IMR-90 (cell line): Measurements from ENCODE around the gene ZNF691. TPM values are rescaled to one million over a fixed set of nuclear protein-coding genes. Genes with fewer than 3 reads are reported as not detected.

Experiments used
- ATAC-seq: fragments of 200-7000 bp; cut with Tn5 transposase; 2 replicates; pipeline ENCODE4 v1.9.1; 2020; ENCODE audit warnings: low read depth, mild to moderate bottlenecking, moderate library complexity
- BruUV-seq: library from RNA; stranded (reverse); fragments of 400-500 nt; replicated peaks from 2 replicates; lab custom pipeline; 2021; lab: Mats Ljungman, UMichigan
- CTCF ChIA-PET: fragments of 300-600 bp; formaldehyde crosslinking; extraction: SDS; loops from one replicate; lab custom pipeline; 2021; ENCODE audit warnings: antibody characterized with exemption; lab: Yijun Ruan, JAX
- POLR2A ChIA-PET: fragments of 300-600 bp; sonication (Branson Sonifier 250); formaldehyde crosslinking; loops from one replicate; lab custom pipeline; 2022; ENCODE audit warnings: antibody characterized with exemption; ENCODE audit not compliant: unreplicated experiment; lab: Charles Lee
- DNase-seq: peaks from one replicate; pipeline ENCODE4 v3.0.0; 2013
- H2AFZ ChIP-seq: replicated peaks from 2 replicates; pipeline ENCODE3; 2013; ENCODE audit warnings: low read length, mild to moderate bottlenecking; ENCODE audit not compliant: poor library complexity
- H2AK5ac ChIP-seq: 2 replicates; pipeline ENCODE4 v1.6.1; 2013; ENCODE audit warnings: low read depth, low read length, inconsistent platforms
- H2AK9ac ChIP-seq: replicated peaks from 2 replicates; pipeline ENCODE3; 2013; ENCODE audit warnings: mild to moderate bottlenecking, low read depth, low read length, moderate library complexity; ENCODE audit not compliant: poor library complexity
- H2BK120ac ChIP-seq: 2 replicates; pipeline ENCODE4 v1.6.1; 2013; ENCODE audit warnings: low read depth, low read length, inconsistent platforms
- H2BK15ac ChIP-seq: 3 replicates; pipeline ENCODE4 v1.6.1; 2013; ENCODE audit warnings: low read depth, low read length, inconsistent platforms
- H2BK20ac ChIP-seq: 2 replicates; pipeline ENCODE4 v1.6.1; 2013; ENCODE audit warnings: low read depth, mild to moderate bottlenecking, inconsistent platforms, low read length, moderate library complexity
- H2BK5ac ChIP-seq: 2 replicates; pipeline ENCODE4 v1.6.1; 2013; ENCODE audit warnings: mild to moderate bottlenecking, low read depth, low read length, inconsistent platforms; ENCODE audit not compliant: poor library complexity, severe bottlenecking
- H3K14ac ChIP-seq: replicated peaks from 2 replicates; pipeline ENCODE4 v1.6.1; 2013; ENCODE audit warnings: low read depth, low read length, inconsistent platforms
- H3K18ac ChIP-seq: 2 replicates; pipeline ENCODE4 v1.6.1; 2013; ENCODE audit warnings: low read depth, low read length, control low read depth
- H3K23ac ChIP-seq: 2 replicates; pipeline ENCODE4 v1.6.1; 2013; ENCODE audit warnings: low read depth, low read length, inconsistent platforms
- H3K27ac ChIP-seq: 2 replicates; pipeline ENCODE4 v1.5.1; 2013; ENCODE audit warnings: mild to moderate bottlenecking, control low read depth, low read length; ENCODE audit not compliant: insufficient read depth
- H3K27me3 ChIP-seq: 2 replicates; pipeline ENCODE4 v1.6.1; 2013; ENCODE audit warnings: low read length; ENCODE audit not compliant: control insufficient read depth, insufficient read depth
- H3K36me3 ChIP-seq: 2 replicates; pipeline ENCODE4 v1.6.1; 2013; ENCODE audit warnings: low read length, mixed read lengths; ENCODE audit not compliant: control insufficient read depth, insufficient read depth
- H3K4ac ChIP-seq: 2 replicates; pipeline ENCODE4 v1.6.1; 2013; ENCODE audit warnings: low read depth, low read length, inconsistent platforms
- H3K4me1 ChIP-seq: 2 replicates; pipeline ENCODE4 v1.6.1; 2013; ENCODE audit warnings: low read length, mixed read lengths; ENCODE audit not compliant: control insufficient read depth, insufficient read depth
- H3K4me2 ChIP-seq: 2 replicates; pipeline ENCODE4 v1.6.1; 2013; ENCODE audit warnings: low read depth, mild to moderate bottlenecking, control low read depth, low read length, moderate library complexity
- H3K4me3 ChIP-seq: 2 replicates; pipeline ENCODE4 v1.5.1; 2013; ENCODE audit warnings: low read depth, mild to moderate bottlenecking, control low read depth, low read length, moderate library complexity; ENCODE audit not compliant: insufficient read depth
- H3K56ac ChIP-seq: 2 replicates; pipeline ENCODE4 v1.6.1; 2013; ENCODE audit warnings: low read length, inconsistent platforms; ENCODE audit not compliant: insufficient read depth; ENCODE audit errors: extremely low read depth
- H3K79me1 ChIP-seq, 2 experiments: 2 replicates each; pipeline ENCODE4 v1.6.1; 2013; ENCODE audit warnings: low read length in 2 of 2, inconsistent platforms in 1 of 2, low read depth in 1 of 2
- H3K9ac ChIP-seq: 2 replicates; pipeline ENCODE4 v1.6.1; 2013; ENCODE audit warnings: low read depth, low read length, control low read depth
- H3K9me1 ChIP-seq: 2 replicates; pipeline ENCODE4 v1.6.1; 2013; ENCODE audit warnings: low read length, inconsistent platforms; ENCODE audit not compliant: insufficient read depth
- H3K9me3 ChIP-seq: 2 replicates; pipeline ENCODE4 v1.6.1; 2013; ENCODE audit warnings: low read length; ENCODE audit not compliant: control insufficient read depth, insufficient read depth
- H4K20me1 ChIP-seq: 2 replicates; pipeline ENCODE4 v1.6.1; 2013; ENCODE audit warnings: low read length, inconsistent platforms; ENCODE audit not compliant: insufficient read depth
- H4K5ac ChIP-seq: 2 replicates; pipeline ENCODE4 v1.6.1; 2013; ENCODE audit warnings: mild to moderate bottlenecking, low read depth, low read length, control low read depth
- H4K8ac ChIP-seq, 2 experiments: 2 replicates each; pipeline ENCODE4 v1.6.1; 2013; ENCODE audit warnings: low read depth in 2 of 2, low read length in 2 of 2, control low read depth in 1 of 2, inconsistent platforms in 1 of 2
- H4K91ac ChIP-seq: 2 replicates; pipeline ENCODE4 v1.6.1; 2013; ENCODE audit warnings: low read depth, low read length, inconsistent platforms; ENCODE audit not compliant: insufficient read depth
- BHLHE40 ChIP-seq: fragments of 150-350 bp; IDR thresholded peaks from 2 replicates; pipeline ENCODE4 v1.6.1; 2016; ENCODE audit warnings: mild to moderate bottlenecking, low read depth, low read length
- FOS ChIP-seq: fragments of 150-350 bp; IDR thresholded peaks from 2 replicates; pipeline ENCODE4 v1.6.1; 2016; ENCODE audit warnings: low read depth, low read length
- RCOR1 ChIP-seq: IDR thresholded peaks from 2 replicates; pipeline ENCODE4 v1.6.1; 2012; ENCODE audit warnings: mild to moderate bottlenecking, low read length, improper control_type of control experiment; ENCODE audit not compliant: insufficient replicate concordance
- RFX5 ChIP-seq: IDR thresholded peaks from 2 replicates; pipeline ENCODE4 v1.8.0; 2012; ENCODE audit warnings: low read depth, mild to moderate bottlenecking, low read length, moderate library complexity
- WGBS, 2 experiments: methylation state at CpG; one replicate each; pipeline versions ENCODE4 v1.1.5 to v1.1.7; 2013; ENCODE audit warnings: missing lambda C conversion rate in 2 of 2; ENCODE audit not compliant: insufficient read length in 1 of 2; ENCODE audit errors: extremely low coverage in 2 of 2; 5-methylcytosine and 5-hydroxymethylcytosine counted together
- dilution Hi-C: fragments of 300-500 bp; cut with HindIII; formaldehyde crosslinking; loops from one replicate; pipeline ENCODE4 v1.14.3; 2018; ENCODE audit warnings: low sequenced_read_pairs; ENCODE audit not compliant: unreplicated experiment
- in situ Hi-C: fragments of 300-500 bp; cut with MboI; formaldehyde crosslinking; loops from 3 replicates; pipeline ENCODE4 v1.14.3; 2019; ENCODE audit warnings: low sequenced_read_pairs, inconsistent platforms, mixed read lengths
- intact Hi-C: fragments of 100-400 bp; cut with micrococcal nuclease; formaldehyde crosslinking; loops from 2 replicates; pipeline ENCODE4 v1.10.0; 2022
- polyA plus RNA-seq, 3 experiments: library from polyadenylated mRNA; depleted of rRNA; stranded (reverse); fragments of >200 nt; gene quantifications; 2 replicates each; pipeline ENCODE4 v1.2.3, GENCODE V29; 2012; ENCODE audit warnings: low replicate concordance in 1 of 3
- total RNA-seq: library from RNA; depleted of rRNA; stranded (reverse); fragments of >200 nt; gene quantifications from 2 replicates; pipeline ENCODE4 v1.2.3, GENCODE V29; 2012

ZNF691 gene
- total and polyA plus RNA-seq, 2 of the 4 experiments (the other 2 are of a cell fraction): 6.8 to 13.6 TPM

DNA sequence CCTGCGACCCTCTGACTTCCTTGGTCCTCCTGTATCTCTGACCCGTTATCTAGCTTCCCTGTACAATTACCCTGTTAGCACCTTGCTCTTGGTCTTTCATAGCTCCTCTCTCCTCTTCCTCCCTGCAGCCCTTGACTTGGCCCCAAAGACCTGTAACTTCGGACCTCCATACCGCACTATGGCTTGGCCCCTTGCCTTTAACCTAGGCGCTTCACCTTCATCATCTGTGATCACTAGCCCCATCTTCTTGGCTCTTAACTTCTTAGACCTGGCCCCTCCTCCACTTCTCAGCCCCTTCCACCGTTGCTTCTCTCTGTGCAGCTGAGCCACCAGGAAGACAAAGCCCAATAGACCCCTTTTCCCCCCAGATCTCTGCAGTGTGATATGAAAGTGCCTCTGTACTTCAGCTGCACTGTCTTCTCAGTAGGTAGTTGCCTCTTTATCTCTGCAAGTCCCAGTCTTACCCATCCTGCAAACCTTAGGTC is 740 bp downstream of the ZNF691 start:
- DNase-seq (no peak), ATAC-seq (no peak)
- 20% methylated on average over 5 of the region's 6 CpGs; no CpG with 5 or more reads in 1 of the 2 experiments for WGBS, 2 experiments
- Histone ChIP-seq H4K20me1 (no peaks in the 10 kb centered on the region), H3K14ac (peak overlapping the region; percentile 80), H3K27me3 (no peaks in the 10 kb centered on the region), H3K23ac (peak overlapping the region; percentile 81), H2BK15ac (no peak overlapping the region), H3K56ac (no peak overlapping the region), H3K4me1 (peaks cover 6% of the 10 kb centered on the region), H3K27ac (peak overlapping the region; percentile 60), H4K91ac (peak overlapping the region; percentile 71), H4K8ac (peak overlapping the region; percentile 21 to 90; a peak in 3 of 4 replicates), H3K9me1 (peaks cover 15% of the 10 kb centered on the region), H2AK9ac (peak overlapping the region; percentile 97), H4K5ac (peak overlapping the region; percentile 14), H3K9ac (peak overlapping the region; percentile 82), H2BK5ac (peak overlapping the region; percentile 68), H3K4me2 (peak overlapping the region; percentile 96), H2BK20ac (no peak overlapping the region), H3K36me3 (peaks cover 24% of the 10 kb centered on the region), H2AFZ (peak overlapping the region; percentile 96), H3K4me3 (peak overlapping the region; percentile 65), H2BK120ac (no peak overlapping the region), H3K9me3 (peaks cover 11% of the 10 kb centered on the region), H3K79me1 (peaks cover 18 to 33% of the 10 kb centered on the region in 2 experiments), H3K18ac (no peak overlapping the region), H3K4ac (peak overlapping the region; percentile 77), H2AK5ac (peak overlapping the region; percentile 62)
- dilution Hi-C loops (no loop called here), in situ Hi-C loops (no loop called here), intact Hi-C loops (loop anchor here (10.0 kb wide), 1 partner anchor 162 kb away; the partner anchor contains the start of gene YBX1)
- no TSS peak for BruUV-seq
- ChIA-PET POLR2A (no interaction called here), CTCF (no interaction called here)
- TF ChIP-seq RCOR1 (no peak), BHLHE40 (no peak), RFX5 (no peak), FOS (no peak)
